Measurements from ENCODE around the gene ESF1. TPM values are rescaled to one million over a fixed set of nuclear protein-coding genes. Genes with fewer than 3 reads are reported as not detected.

ESF1 gene
- total RNA-seq, 1 experiment from 2014 or later: 22.7 TPM

DNA sequence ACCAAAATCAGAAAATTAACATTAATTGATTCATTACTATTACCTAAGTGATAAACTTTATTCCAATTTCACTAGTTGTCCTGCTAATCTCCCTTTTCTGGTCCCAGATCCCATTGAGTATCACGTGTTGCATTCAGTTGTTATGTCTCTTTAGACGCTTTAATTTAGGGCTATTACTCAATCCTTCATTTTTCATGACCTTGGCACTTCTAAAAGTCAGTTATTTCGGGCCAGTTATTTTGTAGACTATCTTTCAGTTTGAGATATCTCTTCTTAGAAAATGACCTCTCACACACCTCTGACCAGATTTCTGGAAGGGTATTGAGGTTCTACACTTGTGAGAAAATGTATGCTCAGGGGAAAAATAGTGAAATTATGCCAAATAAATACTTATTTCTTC, 112.0 kb downstream of the ESF1 start:
- Mint-ChIP-seq H3K27me3 (ENCODE audit: insufficient read depth, unreplicated experiment) (no peaks in the 10 kb centered on the region), H3K4me1 (ENCODE audit: low read depth, unreplicated experiment) (no peaks in the 10 kb centered on the region), H3K36me3 (ENCODE audit: insufficient read depth, unreplicated experiment) (no peaks in the 10 kb centered on the region), H3K4me3 (ENCODE audit: unreplicated experiment) (no peak overlapping the region), H3K27ac (ENCODE audit: unreplicated experiment) (no peak overlapping the region), H3K9me3 (ENCODE audit: unreplicated experiment) (peaks cover 9% of the 10 kb centered on the region)
- Histone ChIP-seq H3K9me3 (no peaks in the 10 kb centered on the region), H3K27me3 (replicated peaks; ENCODE audit: control insufficient read depth, insufficient read depth, low read length) (no peaks in the 10 kb centered on the region), H3K4me3 (ENCODE audit: low read depth, low read length) (no peak overlapping the region), H3K4me1 (no peaks in the 10 kb centered on the region), H3K36me3 (ENCODE audit: control insufficient read depth, insufficient read depth, low read length) (no peaks in the 10 kb centered on the region)
- no peak for DNase-seq
- TF ChIP-seq, protein P1, sequence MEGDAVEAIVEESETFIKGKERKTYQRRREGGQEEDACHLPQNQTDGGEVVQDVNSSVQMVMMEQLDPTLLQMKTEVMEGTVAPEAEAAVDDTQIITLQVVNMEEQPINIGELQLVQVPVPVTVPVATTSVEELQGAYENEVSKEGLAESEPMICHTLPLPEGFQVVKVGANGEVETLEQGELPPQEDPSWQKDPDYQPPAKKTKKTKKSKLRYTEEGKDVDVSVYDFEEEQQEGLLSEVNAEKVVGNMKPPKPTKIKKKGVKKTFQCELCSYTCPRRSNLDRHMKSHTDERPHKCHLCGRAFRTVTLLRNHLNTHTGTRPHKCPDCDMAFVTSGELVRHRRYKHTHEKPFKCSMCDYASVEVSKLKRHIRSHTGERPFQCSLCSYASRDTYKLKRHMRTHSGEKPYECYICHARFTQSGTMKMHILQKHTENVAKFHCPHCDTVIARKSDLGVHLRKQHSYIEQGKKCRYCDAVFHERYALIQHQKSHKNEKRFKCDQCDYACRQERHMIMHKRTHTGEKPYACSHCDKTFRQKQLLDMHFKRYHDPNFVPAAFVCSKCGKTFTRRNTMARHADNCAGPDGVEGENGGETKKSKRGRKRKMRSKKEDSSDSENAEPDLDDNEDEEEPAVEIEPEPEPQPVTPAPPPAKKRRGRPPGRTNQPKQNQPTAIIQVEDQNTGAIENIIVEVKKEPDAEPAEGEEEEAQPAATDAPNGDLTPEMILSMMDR (IDR thresholded peaks at IDR 0.05; ENCODE audit: insufficient read depth in 1 of 2, low read depth in 1 of 2, low read length in 1 of 2, severe bottlenecking in 1 of 2, unreplicated experiment in 1 of 2): no peak
- ChIA-PET POLR2A (no interaction called here), CTCF (no interaction called here)
- intact Hi-C loops (cut with micrococcal nuclease; ENCODE audit: unreplicated experiment): no loop called here
- BruUV-seq (replicated peaks): no TSS peak

DNA sequence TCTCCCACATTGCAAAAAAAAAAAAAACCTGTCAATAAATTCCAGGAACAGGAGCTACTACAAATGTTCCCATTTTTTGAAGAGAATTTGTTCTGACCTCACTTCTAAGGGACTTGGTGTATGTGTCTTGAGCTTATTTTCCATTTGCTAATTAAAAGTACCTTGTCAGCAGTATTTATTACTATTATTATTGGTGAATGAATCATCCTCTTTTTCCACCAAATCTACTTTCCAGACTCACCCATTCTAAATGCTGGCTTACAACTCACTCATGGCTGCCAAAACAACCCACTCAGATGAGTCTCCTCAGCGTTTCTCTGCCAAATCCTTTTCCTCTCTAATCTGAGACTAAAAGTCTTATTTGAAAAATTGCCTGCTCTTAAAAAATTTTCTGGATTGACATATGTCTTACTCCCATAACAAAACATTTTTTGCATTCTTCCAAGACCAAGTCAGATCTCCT, 112.8 kb downstream of the ESF1 start:
- Histone ChIP-seq H3K4me1 (no peaks in the 10 kb centered on the region), H3K9me3 (no peaks in the 10 kb centered on the region), H3K36me3 (ENCODE audit: control insufficient read depth, insufficient read depth, low read length) (no peaks in the 10 kb centered on the region), H3K4me3 (ENCODE audit: low read depth, low read length) (no peak overlapping the region), H3K27me3 (replicated peaks; ENCODE audit: control insufficient read depth, insufficient read depth, low read length) (no peaks in the 10 kb centered on the region)
- ChIA-PET POLR2A (no interaction called here), CTCF (interaction anchor here (0.6 kb wide), 1 partner anchor 128 kb away, joined by 5 read pairs; no protein-coding TSS in a partner anchor)
- no peak for DNase-seq
- H3K4me1 Mint-ChIP-seq (ENCODE audit: low read depth, unreplicated experiment): no peaks in the 10 kb centered on the region
- no peaks in the 10 kb centered on the region for H3K27me3 Mint-ChIP-seq (ENCODE audit: insufficient read depth, unreplicated experiment)
- no peak overlapping the region for H3K4me3 Mint-ChIP-seq (ENCODE audit: unreplicated experiment)
- no TSS peak for BruUV-seq (replicated peaks)
- no peak overlapping the region for H3K27ac Mint-ChIP-seq (ENCODE audit: unreplicated experiment)
- H3K36me3 Mint-ChIP-seq (ENCODE audit: insufficient read depth, unreplicated experiment): no peaks in the 10 kb centered on the region
- TF ChIP-seq, protein P1 (IDR thresholded peaks at IDR 0.05; ENCODE audit: insufficient read depth in 1 of 2, low read depth in 1 of 2, low read length in 1 of 2, severe bottlenecking in 1 of 2, unreplicated experiment in 1 of 2): no peak
- H3K9me3 Mint-ChIP-seq (ENCODE audit: unreplicated experiment): peaks cover 9% of the 10 kb centered on the region
- intact Hi-C loops (cut with micrococcal nuclease; ENCODE audit: unreplicated experiment): no loop called here

DNA sequence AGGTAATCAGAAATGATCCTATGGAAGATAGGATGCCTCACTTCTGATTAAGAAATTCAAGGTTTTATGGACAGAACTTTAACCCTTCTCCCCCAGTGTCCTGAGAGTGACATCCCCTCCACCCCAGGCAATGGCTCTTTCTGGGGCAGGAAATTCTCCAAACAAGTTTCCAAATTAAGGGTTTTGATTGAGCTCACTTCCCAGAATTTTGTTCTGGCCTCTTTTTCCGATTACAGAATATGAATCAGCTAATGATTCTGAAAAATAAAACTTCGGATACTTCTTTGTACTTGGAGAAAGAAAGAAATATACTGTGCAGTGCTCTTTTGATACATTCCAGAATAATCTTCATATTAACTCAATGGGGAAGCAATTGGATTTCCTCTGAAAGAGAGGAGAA, 113.2 kb downstream of the ESF1 start:
- BruUV-seq (replicated peaks): no TSS peak
- POLR2A ChIA-PET: no interaction called here
- CTCF ChIA-PET: interaction anchor here (0.6 kb wide), 1 partner anchor 127 kb away, joined by 5 read pairs; no protein-coding TSS in a partner anchor
- Mint-ChIP-seq H3K27me3 (ENCODE audit: insufficient read depth, unreplicated experiment) (no peaks in the 10 kb centered on the region), H3K4me1 (ENCODE audit: low read depth, unreplicated experiment) (no peaks in the 10 kb centered on the region), H3K9me3 (ENCODE audit: unreplicated experiment) (peaks cover 9% of the 10 kb centered on the region), H3K36me3 (ENCODE audit: insufficient read depth, unreplicated experiment) (no peaks in the 10 kb centered on the region), H3K27ac (ENCODE audit: unreplicated experiment) (no peak overlapping the region), H3K4me3 (ENCODE audit: unreplicated experiment) (no peak overlapping the region)
- intact Hi-C loops (cut with micrococcal nuclease; ENCODE audit: unreplicated experiment): no loop called here
- no peaks in the 10 kb centered on the region for H3K36me3 ChIP-seq (ENCODE audit: control insufficient read depth, insufficient read depth, low read length)
- no peaks in the 10 kb centered on the region for H3K4me1 ChIP-seq
- no peaks in the 10 kb centered on the region for H3K9me3 ChIP-seq
- H3K27me3 ChIP-seq (replicated peaks; ENCODE audit: control insufficient read depth, insufficient read depth, low read length): no peaks in the 10 kb centered on the region
- TF ChIP-seq, protein P1 (IDR thresholded peaks at IDR 0.05; ENCODE audit: insufficient read depth in 1 of 2, low read depth in 1 of 2, low read length in 1 of 2, severe bottlenecking in 1 of 2, unreplicated experiment in 1 of 2): no peak
- H3K4me3 ChIP-seq (ENCODE audit: low read depth, low read length): no peak overlapping the region
- DNase-seq: no peak

Measured in Caco-2 (cell line).